Astrocyte (in vitro differentiated cells and primary cell): ENCODE measurements around the gene SC5D. TPM values are rescaled to one million over a fixed set of nuclear protein-coding genes. Genes with fewer than 3 reads are reported as not detected.
A peak's percentile ranks its signal among the peaks of the same experiment; 100 is the strongest.

Experiments
- DNase-seq: peaks from one replicate; pipeline ENCODE4 v3.0.0-alpha.2; 2010; ENCODE audit warnings: low read depth
- FAIRE-seq: peaks from 2 replicates; lab custom pipeline; 2011; peaks lifted over from hg19 to GRCh38; lab: Jason Lieb, UNC
- H2AFZ ChIP-seq: 2 replicates; pipeline ENCODE4 v1.6.0; 2012; ENCODE audit warnings: low read depth, low read length, inconsistent platforms
- H3K27ac ChIP-seq: 2 replicates; pipeline ENCODE4 v1.5.1; 2011; ENCODE audit warnings: low read depth, low read length, inconsistent platforms
- H3K27me3 ChIP-seq: 2 replicates; pipeline ENCODE4 v1.6.0; 2011; ENCODE audit warnings: low read length, inconsistent platforms; ENCODE audit not compliant: insufficient read depth
- H3K36me3 ChIP-seq: 2 replicates; pipeline ENCODE4 v1.5.1; 2011; ENCODE audit warnings: low read length, inconsistent platforms; ENCODE audit not compliant: insufficient read depth
- H3K4me1 ChIP-seq: 2 replicates; pipeline ENCODE4 v1.5.1; 2011; ENCODE audit warnings: low read length, inconsistent platforms; ENCODE audit not compliant: insufficient read depth
- H3K4me2 ChIP-seq: 2 replicates; pipeline ENCODE4 v1.6.0; 2012; ENCODE audit warnings: low read length, inconsistent platforms
- H3K4me3 ChIP-seq: 2 replicates; pipeline ENCODE4 v1.5.1; 2011; ENCODE audit warnings: low read depth, mild to moderate bottlenecking, low read length, inconsistent platforms; ENCODE audit not compliant: insufficient read depth
- H3K79me2 ChIP-seq: 2 replicates; pipeline ENCODE4 v1.6.0; 2012; ENCODE audit warnings: mild to moderate bottlenecking, low read length, inconsistent platforms; ENCODE audit not compliant: insufficient read depth
- H3K9ac ChIP-seq: 2 replicates; pipeline ENCODE4 v1.6.0; 2012; ENCODE audit warnings: mild to moderate bottlenecking, low read length, inconsistent platforms
- H3K9me3 ChIP-seq: 2 replicates; pipeline ENCODE4 v1.5.1; 2012; ENCODE audit warnings: low read depth, mild to moderate bottlenecking, low read length, inconsistent platforms; ENCODE audit not compliant: insufficient read depth
- H4K20me1 ChIP-seq: 2 replicates; pipeline ENCODE4 v1.6.0; 2012; ENCODE audit warnings: low read length, inconsistent platforms; ENCODE audit not compliant: insufficient read depth
- H3K27ac Mint-ChIP-seq: one replicate; pipeline ENCODE4 v1.8.0; 2021; ENCODE audit warnings: mild to moderate bottlenecking, mixed read lengths; ENCODE audit not compliant: unreplicated experiment
- H3K27me3 Mint-ChIP-seq: one replicate; pipeline ENCODE4 v1.8.0; 2021; ENCODE audit warnings: low read depth, mixed read lengths; ENCODE audit not compliant: unreplicated experiment
- H3K36me3 Mint-ChIP-seq: one replicate; pipeline ENCODE4 v1.8.0; 2021; ENCODE audit warnings: low read depth, mixed read lengths; ENCODE audit not compliant: unreplicated experiment
- H3K4me1 Mint-ChIP-seq: one replicate; pipeline ENCODE4 v1.8.0; 2021; ENCODE audit warnings: low read depth, mixed read lengths; ENCODE audit not compliant: unreplicated experiment
- H3K4me3 Mint-ChIP-seq: one replicate; pipeline ENCODE4 v1.8.0; 2021; ENCODE audit warnings: mild to moderate bottlenecking, moderate library complexity, mixed read lengths; ENCODE audit not compliant: unreplicated experiment
- H3K9me3 Mint-ChIP-seq: one replicate; pipeline ENCODE4 v1.8.0; 2021; ENCODE audit warnings: mild to moderate bottlenecking, mixed read lengths; ENCODE audit not compliant: unreplicated experiment
- EZH2 ChIP-seq: IDR thresholded peaks from 2 replicates; pipeline ENCODE4 v1.6.1; 2012; ENCODE audit warnings: mild to moderate bottlenecking, low read length, inconsistent platforms; ENCODE audit not compliant: insufficient read depth
- total RNA-seq: library from RNA; stranded (reverse); gene quantifications from 2 replicates; pipeline ENCODE4 v1.2.1, GENCODE V29; 2021
- TF ChIP-seq, protein P1 (sequence below): IDR thresholded peaks from 2 replicates; pipeline ENCODE4 v1.5.1; 2011; ENCODE audit warnings: low read depth, mild to moderate bottlenecking, inconsistent platforms, low read length, moderate library complexity; ENCODE audit not compliant: insufficient read depth

Gene SC5D
- total RNA-seq, 1 donor from 2014 or later = 81.8 TPM

DNA sequence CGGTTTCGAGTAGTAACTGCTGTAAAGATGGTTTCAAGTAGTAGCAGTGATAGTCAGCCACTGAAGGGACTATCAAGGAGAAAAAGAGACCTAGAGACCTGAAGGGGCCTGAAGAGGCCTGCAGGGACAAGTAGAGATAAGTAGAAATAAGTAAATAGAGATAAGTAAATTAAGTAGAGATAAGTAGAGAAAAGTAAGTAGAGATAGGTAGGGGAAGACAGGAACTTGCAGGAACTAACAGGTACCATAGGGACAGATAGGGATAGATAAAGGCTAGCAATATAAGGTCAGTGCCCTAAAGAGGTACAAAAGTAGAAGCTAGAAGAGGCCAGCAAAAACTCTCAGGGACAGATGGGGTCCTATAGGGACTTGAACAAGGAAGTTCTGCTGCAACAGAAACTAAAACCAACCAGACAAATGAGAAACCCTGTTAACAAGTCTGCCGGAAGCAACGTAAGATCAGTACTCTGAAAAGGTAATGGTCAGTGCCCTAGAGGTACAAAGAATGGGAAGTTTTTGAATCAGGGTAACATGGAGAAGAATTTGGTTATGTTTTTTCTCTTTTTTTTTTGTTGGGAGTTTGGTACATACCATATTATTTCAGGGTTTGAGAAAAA, 9.6 kb upstream of the SC5D start:
- Histone ChIP-seq H2AFZ (no peak overlapping the region), H3K27me3 (peaks cover 23% of the 10 kb centered on the region), H3K9me3 (no peaks in the 10 kb centered on the region), H3K4me2 (no peak overlapping the region), H3K27ac (no peak overlapping the region), H4K20me1 (no peaks in the 10 kb centered on the region), H3K79me2 (no peaks in the 10 kb centered on the region), H3K4me3 (no peak overlapping the region), H3K9ac (no peak overlapping the region), H3K36me3 (no peaks in the 10 kb centered on the region), H3K4me1 (no peaks in the 10 kb centered on the region)
- H3K36me3 Mint-ChIP-seq = peaks cover 1% of the 10 kb centered on the region
- H3K27me3 Mint-ChIP-seq = peaks cover 16% of the 10 kb centered on the region
- no peak overlapping the region for H3K27ac Mint-ChIP-seq
- H3K9me3 Mint-ChIP-seq = peaks cover 15% of the 10 kb centered on the region
- FAIRE-seq (no peak), DNase-seq (no peak)
- no peaks in the 10 kb centered on the region for H3K4me1 Mint-ChIP-seq
- TF ChIP-seq, protein P1, sequence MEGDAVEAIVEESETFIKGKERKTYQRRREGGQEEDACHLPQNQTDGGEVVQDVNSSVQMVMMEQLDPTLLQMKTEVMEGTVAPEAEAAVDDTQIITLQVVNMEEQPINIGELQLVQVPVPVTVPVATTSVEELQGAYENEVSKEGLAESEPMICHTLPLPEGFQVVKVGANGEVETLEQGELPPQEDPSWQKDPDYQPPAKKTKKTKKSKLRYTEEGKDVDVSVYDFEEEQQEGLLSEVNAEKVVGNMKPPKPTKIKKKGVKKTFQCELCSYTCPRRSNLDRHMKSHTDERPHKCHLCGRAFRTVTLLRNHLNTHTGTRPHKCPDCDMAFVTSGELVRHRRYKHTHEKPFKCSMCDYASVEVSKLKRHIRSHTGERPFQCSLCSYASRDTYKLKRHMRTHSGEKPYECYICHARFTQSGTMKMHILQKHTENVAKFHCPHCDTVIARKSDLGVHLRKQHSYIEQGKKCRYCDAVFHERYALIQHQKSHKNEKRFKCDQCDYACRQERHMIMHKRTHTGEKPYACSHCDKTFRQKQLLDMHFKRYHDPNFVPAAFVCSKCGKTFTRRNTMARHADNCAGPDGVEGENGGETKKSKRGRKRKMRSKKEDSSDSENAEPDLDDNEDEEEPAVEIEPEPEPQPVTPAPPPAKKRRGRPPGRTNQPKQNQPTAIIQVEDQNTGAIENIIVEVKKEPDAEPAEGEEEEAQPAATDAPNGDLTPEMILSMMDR = no peak
- no peak for TF ChIP-seq EZH2
- H3K4me3 Mint-ChIP-seq = no peak overlapping the region

DNA sequence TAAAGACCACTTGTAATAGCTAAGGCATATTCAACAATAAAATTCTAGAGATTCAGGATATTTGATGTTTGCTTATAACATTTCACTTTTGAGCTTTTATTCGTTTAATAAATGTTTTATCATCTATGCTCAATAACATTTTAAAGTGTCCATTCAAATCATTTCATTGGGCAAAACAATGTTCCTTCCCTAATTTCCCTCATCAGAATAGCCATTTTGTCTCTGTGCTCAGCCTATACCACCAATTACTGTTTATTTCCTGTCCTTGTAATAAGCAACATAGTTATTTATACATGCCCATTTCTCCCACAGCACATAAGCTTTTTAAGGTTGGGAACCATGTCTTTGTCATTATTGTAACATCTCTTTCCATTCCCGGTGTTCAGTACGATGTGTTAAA, 1.3 kb upstream of the SC5D start:
- H3K4me2 ChIP-seq = no peak overlapping the region
- no peak for TF ChIP-seq EZH2
- TF ChIP-seq, protein P1 = no peak
- DNase-seq = no peak

DNA sequence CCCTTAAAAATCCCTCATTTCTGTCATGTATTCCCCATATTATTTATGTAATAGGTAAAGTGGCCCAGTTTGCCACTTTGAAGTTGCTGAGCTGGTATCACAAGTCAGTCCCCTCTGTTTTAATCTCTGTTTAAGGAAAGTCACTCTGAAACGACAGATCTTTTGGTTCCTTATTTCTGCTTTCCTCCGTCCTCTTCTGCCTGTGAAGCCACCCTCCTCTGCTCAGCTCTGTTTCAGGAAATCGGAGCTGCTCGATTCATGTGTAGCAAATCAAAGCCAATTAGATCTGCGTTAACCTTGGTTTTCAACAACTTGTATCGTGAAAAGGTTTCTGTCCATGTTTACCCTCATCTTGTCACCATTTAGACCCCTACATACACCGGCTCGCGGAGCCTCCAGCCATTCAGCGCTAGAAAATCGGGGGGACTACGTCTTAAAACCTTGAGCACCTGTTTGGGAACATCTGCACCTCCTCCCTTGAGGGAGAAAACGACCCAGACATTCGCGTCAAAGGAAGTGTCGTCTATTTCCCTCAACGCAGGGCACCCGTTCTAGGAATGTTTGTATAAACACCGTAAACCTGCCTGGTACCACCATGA, 576 bp upstream of the SC5D start:
- no peaks in the 10 kb centered on the region for H3K27me3 Mint-ChIP-seq
- Histone ChIP-seq H3K9me3 (peaks cover 3% of the 10 kb centered on the region), H3K9ac (peak overlapping the region; percentile 93), H2AFZ (peak overlapping the region; percentile 94), H3K4me2 (peak overlapping the region; percentile 97), H3K27ac (no peak overlapping the region), H3K36me3 (no peaks in the 10 kb centered on the region), H3K27me3 (peaks cover 14% of the 10 kb centered on the region), H3K4me3 (peak overlapping the region; percentile 91), H4K20me1 (peaks cover 34% of the 10 kb centered on the region), H3K4me1 (peaks cover 11% of the 10 kb centered on the region), H3K79me2 (peaks cover 40% of the 10 kb centered on the region)
- peaks cover 12% of the 10 kb centered on the region for H3K4me1 Mint-ChIP-seq
- no peaks in the 10 kb centered on the region for H3K36me3 Mint-ChIP-seq
- DNase-seq (no peak), FAIRE-seq (no peak)
- peak overlapping the region; percentile 77 for H3K27ac Mint-ChIP-seq
- H3K4me3 Mint-ChIP-seq = peak overlapping the region; percentile 96
- peaks cover 3% of the 10 kb centered on the region for H3K9me3 Mint-ChIP-seq
- TF ChIP-seq, protein P1 = no peak
- TF ChIP-seq EZH2 = no peak

More for the DNA sequence above, 1.3 kb upstream of the SC5D start:
- Histone ChIP-seq H3K9me3 (peaks cover 3% of the 10 kb centered on the region), H3K79me2 (peaks cover 33% of the 10 kb centered on the region), H3K4me3 (no peak overlapping the region), H3K4me1 (peaks cover 11% of the 10 kb centered on the region), H4K20me1 (peaks cover 30% of the 10 kb centered on the region), H2AFZ (no peak overlapping the region), H3K36me3 (no peaks in the 10 kb centered on the region), H3K27ac (no peak overlapping the region), H3K9ac (no peak overlapping the region), H3K27me3 (peaks cover 16% of the 10 kb centered on the region)
- peaks cover 12% of the 10 kb centered on the region for H3K4me1 Mint-ChIP-seq
- H3K4me3 Mint-ChIP-seq = peak overlapping the region; percentile 96
- no peaks in the 10 kb centered on the region for H3K36me3 Mint-ChIP-seq
- H3K27me3 Mint-ChIP-seq = no peaks in the 10 kb centered on the region
- H3K27ac Mint-ChIP-seq = no peak overlapping the region
- no peak for FAIRE-seq
- H3K9me3 Mint-ChIP-seq = peaks cover 3% of the 10 kb centered on the region
